NCI-H226 (cell line): ENCODE data around the gene SGCA.

ENCODE experiments used
- DNase-seq: peaks from one replicate; pipeline ENCODE4 v3.0.0-alpha.2; 2015

The SGCA gene

DNA sequence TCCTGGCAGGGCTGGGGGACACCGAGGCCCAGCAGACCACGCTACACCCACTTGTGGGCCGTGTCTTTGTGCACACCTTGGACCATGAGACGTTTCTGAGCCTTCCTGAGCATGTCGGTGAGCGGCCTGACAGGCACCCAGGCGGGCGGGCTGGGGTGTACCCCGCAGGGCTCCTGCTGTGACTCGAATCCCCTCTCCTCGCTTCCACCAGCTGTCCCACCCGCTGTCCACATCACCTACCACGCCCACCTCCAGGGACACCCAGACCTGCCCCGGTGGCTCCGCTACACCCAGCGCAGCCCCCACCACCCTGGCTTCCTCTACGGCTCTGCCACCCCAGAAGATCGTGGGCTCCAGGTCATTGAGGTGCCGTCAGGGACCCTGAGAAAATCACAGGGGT lies 1.6 kb downstream of the SGCA start:
- DNase-seq = no peak

GRCh38 chr17:50168319-50168718 lies 2.5 kb downstream of the SGCA start:
- no peak for DNase-seq

DNA sequence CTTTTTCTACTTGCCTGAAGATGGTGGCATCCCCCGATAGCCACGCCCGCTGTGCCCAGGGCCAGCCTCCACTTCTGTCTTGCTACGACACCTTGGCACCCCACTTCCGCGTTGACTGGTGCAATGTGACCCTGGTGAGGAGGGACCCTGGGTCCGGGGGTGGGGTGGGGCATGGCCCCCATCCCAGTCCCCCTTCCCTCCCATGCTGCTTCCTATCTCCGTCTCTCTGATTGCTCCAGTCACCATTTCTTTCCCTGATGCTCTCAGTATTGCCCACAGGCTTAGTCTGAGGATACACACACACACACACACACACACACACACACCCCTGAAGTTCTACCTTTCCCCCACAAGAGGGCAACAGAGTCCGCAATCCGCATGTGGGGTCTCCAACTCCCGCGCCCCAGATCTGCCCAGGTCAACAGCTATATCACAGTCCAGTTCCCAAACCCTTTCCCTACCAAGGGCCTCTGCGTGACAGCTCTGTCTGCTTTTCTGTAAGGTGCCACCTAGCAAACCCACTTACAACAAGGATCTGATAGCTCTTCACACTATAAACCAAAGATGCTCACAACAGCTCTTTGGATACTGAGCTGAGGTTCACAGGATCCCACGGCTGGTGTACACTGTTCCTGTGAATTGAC lies 3.4 kb downstream of the SGCA start:
- peak; percentile 45 for DNase-seq

DNA sequence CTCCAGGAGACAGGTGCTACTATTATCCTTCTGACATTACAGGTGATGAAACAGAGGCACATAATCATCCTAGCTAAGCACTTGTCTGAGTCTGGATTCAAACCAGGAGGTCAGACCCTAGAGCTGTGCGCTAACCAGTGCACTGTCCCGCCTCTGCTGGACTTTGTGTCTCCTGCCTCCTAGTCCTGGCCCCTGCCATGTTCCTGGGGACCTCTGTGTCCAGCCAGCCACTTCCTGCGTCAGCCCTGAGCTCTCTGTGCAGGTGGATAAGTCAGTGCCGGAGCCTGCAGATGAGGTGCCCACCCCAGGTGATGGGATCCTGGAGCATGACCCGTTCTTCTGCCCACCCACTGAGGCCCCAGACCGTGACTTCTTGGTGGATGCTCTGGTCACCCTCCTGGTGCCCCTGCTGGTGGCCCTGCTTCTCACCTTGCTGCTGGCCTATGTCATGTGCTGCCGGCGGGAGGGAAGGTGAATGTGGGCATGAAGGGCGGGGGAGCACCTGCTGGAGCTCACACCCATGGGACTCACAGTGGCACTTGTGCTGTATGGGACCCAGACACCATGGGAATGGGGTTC lies 4.2 kb downstream of the SGCA start:
- DNase-seq = no peak

DNA sequence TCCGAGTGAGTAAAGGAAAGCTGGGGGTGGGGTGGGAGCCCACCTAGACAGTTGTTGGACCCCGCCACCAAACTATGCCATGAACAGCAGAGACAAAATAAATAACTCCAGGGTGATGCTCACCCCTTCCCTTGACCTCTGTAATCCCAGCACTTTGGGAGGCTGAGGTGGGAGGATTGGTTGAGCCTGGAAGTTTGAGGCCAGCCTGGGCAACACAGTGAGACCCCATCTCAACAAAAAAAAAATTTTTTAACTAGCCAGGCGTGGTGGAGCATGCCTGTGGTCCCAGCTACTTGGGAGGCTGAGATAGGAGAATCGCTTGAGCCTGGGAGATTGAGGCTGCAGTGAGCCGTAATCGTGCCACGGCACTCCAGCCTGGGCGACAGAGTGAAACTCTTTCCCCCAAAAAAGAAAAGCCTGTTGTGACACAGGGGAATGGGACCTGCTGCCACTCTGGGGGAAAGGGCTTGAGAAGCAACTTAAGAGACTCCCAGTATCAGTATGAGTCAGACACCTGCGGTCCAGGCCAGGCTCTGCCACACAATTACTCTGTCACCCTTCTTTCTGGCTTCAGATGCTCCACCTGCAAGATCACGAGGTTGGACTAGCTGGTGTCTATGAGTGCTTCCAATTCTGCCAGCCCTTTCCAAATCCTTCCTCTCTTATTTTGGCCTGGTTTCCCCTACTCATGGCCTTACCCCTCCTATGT lies 5.0 kb downstream of the SGCA start:
- no peak for DNase-seq

DNA sequence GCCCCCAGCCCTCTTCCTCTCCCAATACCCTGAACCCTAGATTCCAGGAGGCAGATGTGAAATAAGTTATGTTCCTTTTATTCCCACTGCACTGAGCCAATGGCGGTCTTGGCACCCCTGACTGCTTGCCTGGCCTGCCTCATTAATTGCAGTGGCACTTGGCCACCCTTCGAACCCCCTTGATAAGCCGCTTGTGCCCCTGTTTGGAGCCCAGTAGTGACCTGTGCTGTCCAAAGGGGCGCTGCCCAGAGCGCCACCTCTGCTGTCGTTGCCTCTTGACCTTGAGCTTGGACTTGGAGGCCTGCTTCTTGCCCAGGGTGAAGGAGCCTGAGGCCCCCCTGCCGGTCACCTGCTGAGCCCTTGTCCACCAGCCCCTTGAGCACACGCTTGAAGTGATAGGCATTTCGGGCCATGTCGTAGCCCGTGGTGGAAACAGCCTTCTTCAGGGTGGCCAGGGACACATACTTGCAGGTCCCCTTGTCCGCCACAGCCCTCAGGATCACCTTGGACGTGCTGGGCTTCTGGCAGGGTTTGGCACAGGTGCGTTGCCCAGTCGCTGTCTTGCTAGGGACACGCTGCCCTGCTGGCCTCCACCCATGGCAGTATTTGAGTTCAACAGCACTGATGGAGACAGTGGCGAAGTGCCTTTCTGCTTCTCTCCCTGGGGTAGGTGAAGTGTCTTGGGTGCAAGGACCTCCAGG lies 5.7 kb downstream of the SGCA start:
- DNase-seq = no peak

GRCh38 chr17:50172130-50172529 lies 6.3 kb downstream of the SGCA start:
- no peak for DNase-seq

DNA sequence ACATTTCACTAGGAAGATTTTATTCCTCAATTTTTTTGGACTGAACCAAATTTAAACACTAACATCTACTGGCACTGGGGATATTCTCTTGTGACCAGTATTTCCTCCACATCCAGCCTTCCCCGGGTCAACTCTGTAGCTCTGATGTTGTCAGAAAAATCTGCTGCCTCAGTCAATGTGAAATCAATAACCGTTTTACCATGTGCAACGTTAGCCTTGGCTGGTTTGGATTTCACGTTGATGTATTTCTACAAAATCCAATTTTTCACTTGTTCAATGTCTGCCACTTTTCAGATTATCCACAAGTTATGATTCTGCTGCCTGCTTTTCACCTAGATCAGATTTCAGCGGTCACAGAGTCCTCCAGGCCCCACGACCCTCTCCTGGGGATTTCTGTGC lies 7.1 kb downstream of the SGCA start:
- DNase-seq = no peak

DNA sequence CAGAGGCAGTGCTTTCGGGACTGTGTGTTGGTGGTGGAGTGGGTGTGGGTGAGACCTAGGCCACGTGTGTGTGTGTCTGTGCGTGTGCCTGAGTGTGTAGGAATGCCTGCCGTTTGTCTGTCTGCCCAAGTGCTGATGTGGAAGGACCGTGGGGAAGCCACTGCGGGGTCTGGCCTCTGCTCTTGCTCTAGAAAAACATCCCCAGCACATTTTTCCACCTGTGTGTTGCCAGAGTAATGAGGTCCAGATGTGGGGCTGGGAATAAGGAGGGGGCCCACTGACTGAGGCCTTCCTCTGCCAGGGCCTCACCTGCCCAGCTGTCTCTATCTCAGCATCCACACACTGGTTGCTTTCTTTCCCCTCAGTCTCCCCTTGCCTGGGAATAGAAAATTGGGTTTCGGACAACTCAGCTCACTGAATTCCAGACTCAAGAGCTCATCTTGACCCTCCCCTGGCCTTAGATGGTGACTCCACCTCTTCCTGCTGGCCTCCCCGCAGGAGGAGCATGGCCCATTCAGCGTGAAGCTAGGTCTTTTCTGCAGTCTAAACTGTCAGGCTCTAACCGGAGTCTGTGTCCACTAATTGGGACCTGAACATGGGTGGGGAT lies 7.6 kb downstream of the SGCA start:
- peak; percentile 84 for DNase-seq

GRCh38 chr17:50174444-50174843 lies 8.6 kb downstream of the SGCA start:
- no peak for DNase-seq

GRCh38 chr17:50175035-50175807 lies 9.4 kb downstream of the SGCA start:
- DNase-seq = no peak

GRCh38 chr17:50176559-50177357 lies 11.0 kb downstream of the SGCA start:
- no peak for DNase-seq

- no peak for DNase-seq
Measured at GRCh38 chr17:50177476-50177875, 11.7 kb downstream of the SGCA start.

DNA sequence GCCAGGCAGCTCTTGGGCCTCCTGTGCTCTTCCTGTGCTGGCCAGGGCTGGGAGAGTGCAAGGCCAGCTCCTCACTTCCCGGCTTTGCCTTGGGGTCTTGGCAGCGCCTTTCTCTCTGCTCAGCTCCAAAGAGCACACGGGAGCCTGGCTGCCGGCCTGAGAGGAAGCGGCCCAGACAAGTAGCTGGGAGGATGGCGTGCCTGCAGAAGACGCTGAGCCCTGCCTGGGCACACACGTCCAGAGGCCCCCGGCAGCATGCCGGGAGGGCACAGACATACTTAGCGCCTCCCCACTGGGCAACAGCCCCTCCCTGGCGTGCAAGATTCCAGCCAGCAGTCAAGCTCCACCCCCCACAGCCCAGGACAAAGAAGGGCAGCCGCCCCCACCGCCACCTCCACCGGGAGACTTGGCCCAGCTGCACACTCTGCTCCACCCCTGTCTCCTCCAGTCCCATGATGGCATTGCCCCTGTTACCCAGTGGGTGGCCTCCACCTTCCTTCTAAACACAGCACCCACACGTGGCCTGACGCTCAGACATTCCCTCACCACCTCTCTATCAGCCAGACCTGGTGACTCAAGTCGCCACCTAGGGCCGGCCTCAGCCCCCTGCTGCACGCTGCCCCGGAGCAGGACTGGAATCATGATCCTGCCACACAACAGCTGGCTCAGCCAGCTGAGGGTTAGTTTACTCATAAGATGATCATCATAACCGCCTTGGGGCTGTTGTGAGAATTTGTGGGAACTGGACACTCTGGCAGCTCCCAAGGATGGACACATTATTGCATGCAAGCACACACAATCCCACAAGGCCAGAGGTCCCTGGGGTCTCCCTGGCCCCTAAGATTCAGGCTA lies 12.4 kb downstream of the SGCA start:
- peak; percentile 95 for DNase-seq

- no peak for DNase-seq
Measured at GRCh38 chr17:50180111-50180510, 14.3 kb downstream of the SGCA start.

DNA sequence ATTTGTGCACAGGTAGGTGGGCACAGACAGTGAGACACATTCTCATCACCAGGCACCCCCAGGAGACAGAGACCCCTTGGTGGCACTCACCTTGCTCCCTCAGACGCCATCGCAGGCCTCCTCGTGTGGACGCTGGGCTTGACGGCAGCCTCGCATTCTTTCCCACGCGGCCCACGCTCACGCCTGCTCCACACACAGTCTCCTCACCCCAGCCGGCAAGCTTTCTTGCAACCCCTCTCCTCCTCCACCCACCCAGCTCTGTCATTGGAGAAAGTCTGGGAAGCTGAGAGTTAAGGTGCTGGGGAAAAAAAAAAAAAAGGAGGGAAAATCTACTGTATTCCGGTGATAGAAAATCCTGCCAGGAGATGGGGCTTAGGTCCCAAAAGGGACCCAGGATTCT lies 14.8 kb downstream of the SGCA start:
- no peak for DNase-seq

- DNase-seq = no peak
Measured at GRCh38 chr17:50181144-50181543, 15.3 kb downstream of the SGCA start.

DNA sequence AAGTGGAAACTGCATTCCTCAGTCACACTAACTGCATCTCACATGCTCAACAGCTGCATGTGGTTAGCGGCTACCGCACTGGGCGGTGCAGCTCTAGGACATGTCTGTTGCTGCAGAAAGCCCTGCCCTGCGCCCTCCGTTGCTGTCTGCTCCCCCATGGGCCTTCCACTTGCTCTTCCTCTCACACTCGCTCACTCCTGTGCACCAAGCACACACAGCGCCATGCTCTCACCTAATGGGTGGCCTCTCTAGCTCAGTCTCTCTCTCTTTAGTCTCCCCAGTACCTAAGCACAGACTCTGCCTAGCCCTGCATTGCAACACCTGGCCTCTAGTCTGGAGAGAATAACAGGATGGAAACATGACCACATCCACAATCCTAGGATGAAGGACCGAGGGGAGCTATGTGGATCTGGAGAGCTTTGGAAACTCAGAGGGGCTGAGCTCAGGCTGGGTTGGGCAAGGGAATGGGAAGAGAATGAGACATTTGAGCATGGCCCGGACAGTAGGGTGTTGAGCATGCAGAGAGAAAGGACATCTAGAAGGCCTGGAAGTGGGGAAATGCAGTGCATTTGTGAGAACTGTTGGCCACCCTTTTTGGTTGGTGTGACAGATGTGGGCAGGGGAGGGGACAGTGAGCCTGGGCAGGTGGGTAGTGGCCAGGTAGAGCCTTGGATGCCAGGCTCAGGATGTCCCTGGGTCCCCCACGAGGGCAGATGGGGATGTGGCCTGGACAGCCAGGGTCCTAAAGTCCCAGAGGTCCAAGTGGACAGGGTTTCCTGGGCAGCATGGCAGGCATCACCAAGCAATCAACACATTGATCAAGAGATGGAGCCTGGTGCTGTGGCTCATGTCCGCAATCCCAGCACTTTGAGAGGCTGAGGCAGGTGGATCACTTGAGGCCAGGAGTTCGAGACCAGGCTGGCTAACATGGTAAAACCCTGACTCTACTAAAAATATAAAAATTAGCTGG lies 16.1 kb downstream of the SGCA start:
- DNase-seq = no peak

- DNase-seq = no peak
Measured at GRCh38 chr17:50182783-50183420, 17.1 kb downstream of the SGCA start.
